Endometrial microvascular endothelial cells (primary cell): ENCODE measurements around the gene ITIH5. TPM values are rescaled to one million over a fixed set of nuclear protein-coding genes. Genes with fewer than 3 reads are reported as not detected.

Source experiments
- total RNA-seq: library from RNA; depleted of rRNA; stranded (reverse); fragments of >200 nt; gene quantifications from one replicate; pipeline ENCODE4 v1.2.3, GENCODE V29; 2015; ENCODE audit errors: inconsistent ontology term

The ITIH5 gene
- total RNA-seq, 1 donor from 2014 or later = not detected

Other genes with a start within 250 kb of the ITIH5 start
- gene ITIH2, start 36.4 kb upstream of the ITIH5 start, total RNA-seq = not detected
- gene KIN, start 121.0 kb upstream of the ITIH5 start, total RNA-seq = 3.3 TPM
- 515 TPM for gene ATP5F1C, start 121.2 kb upstream of the ITIH5 start, total RNA-seq
- gene TAF3, start 151.5 kb upstream of the ITIH5 start, total RNA-seq = 2.3 TPM